Measurements from ENCODE around the gene EXOC6.
A peak's percentile ranks its signal among the peaks of the same experiment; 100 is the strongest.

EXOC6 gene

GRCh38 chr10:92848441-92849233 lies at the start of gene EXOC6:
EXOC6 (plus strand) TSS chr10:92848520; CDS start chr10:92848534, 14 bp downstream.
- peak; percentile 69 for DNase-seq

- no peak for DNase-seq
These were observed 48.8 kb upstream of the EXOC6 start for GRCh38 chr10:92799568-92799967.

- DNase-seq: no peak
These were observed 48.1 kb upstream of the EXOC6 start for GRCh38 chr10:92800134-92800733.

- no peak for DNase-seq
These were observed 46.1 kb upstream of the EXOC6 start for GRCh38 chr10:92801978-92802872.

GRCh38 chr10:92809840-92810239 lies 38.5 kb upstream of the EXOC6 start:
- no peak for DNase-seq

GRCh38 chr10:92810934-92811532 lies 37.3 kb upstream of the EXOC6 start:
- DNase-seq: no peak

GRCh38 chr10:92811986-92812385 lies 36.3 kb upstream of the EXOC6 start:
- no peak for DNase-seq

- no peak for DNase-seq
These were observed 34.3 kb upstream of the EXOC6 start for GRCh38 chr10:92813979-92814378.

GRCh38 chr10:92814790-92815189 lies 33.5 kb upstream of the EXOC6 start:
- no peak for DNase-seq

- peak; percentile 36 for DNase-seq
These were observed 32.2 kb upstream of the EXOC6 start for GRCh38 chr10:92816091-92816531.

- peak; percentile 75 for DNase-seq
These were observed 26.2 kb upstream of the EXOC6 start for GRCh38 chr10:92822060-92822634.

GRCh38 chr10:92822964-92823363 lies 25.4 kb upstream of the EXOC6 start:
- no peak for DNase-seq

- no peak for DNase-seq
These were observed 22.3 kb upstream of the EXOC6 start for GRCh38 chr10:92826061-92826460.

GRCh38 chr10:92826504-92826903 lies 21.8 kb upstream of the EXOC6 start:
- DNase-seq: no peak

- DNase-seq: no peak
These were observed 19.1 kb upstream of the EXOC6 start for GRCh38 chr10:92829042-92829785.

GRCh38 chr10:92829786-92830377 lies 18.4 kb upstream of the EXOC6 start:
- no peak for DNase-seq

GRCh38 chr10:92830478-92831389 lies 17.6 kb upstream of the EXOC6 start:
- no peak for DNase-seq

GRCh38 chr10:92832121-92832520 lies 16.2 kb upstream of the EXOC6 start:
- no peak for DNase-seq

- no peak for DNase-seq
These were observed 15.2 kb upstream of the EXOC6 start for GRCh38 chr10:92832998-92833650.

GRCh38 chr10:92834331-92834730 lies 14.0 kb upstream of the EXOC6 start:
- DNase-seq: no peak
